Adrenal gland (tissue), 12 donors: ENCODE results near the gene LAYN. TPM values are rescaled to one million over a fixed set of nuclear protein-coding genes. Genes with fewer than 3 reads are reported as not detected.

Experiments used
- DNase-seq, 7 donors: peaks; one replicate each; pipeline ENCODE4 v3.0.0-alpha.2; 2019 to 2020
- H3K27ac ChIP-seq, 5 donors: fragments of 200-600 bp; sonication (generic) in 4 of 5; 1 replicate in 3 of 5; 2 replicates in 2 of 5; pipeline versions ENCODE4 v1.5.1 to v1.8.0; 2016 to 2020; ENCODE audit warnings: mild to moderate bottlenecking in 1 of 5
- H3K27me3 ChIP-seq: fragments of 200-600 bp; 2 replicates; pipeline ENCODE4 v1.8.0; 2021
- H3K36me3 ChIP-seq, 2 donors: fragments of 200-600 bp; replicated peaks in 1 of 2; 1 replicate in 1 of 2; 2 replicates in 1 of 2; pipeline versions ENCODE4 v1.5.1 to v1.8.0; 2018 to 2022
- H3K4me1 ChIP-seq, 2 donors: fragments of 200-600 bp; replicated peaks in 1 of 2; 1 replicate in 1 of 2; 2 replicates in 1 of 2; pipeline versions ENCODE4 v1.5.1 to v1.8.0; 2018 to 2021
- H3K4me3 ChIP-seq, 4 donors: fragments of 200-600 bp; sonication (generic) in 3 of 4; one replicate each; pipeline ENCODE4 v1.5.1; 2016 to 2018
- H3K9me3 ChIP-seq, 3 donors: fragments of 200-600 bp; sonication (generic) in 1 of 3; replicated peaks in 1 of 3; 1 replicate in 2 of 3; 2 replicates in 1 of 3; pipeline versions ENCODE4 v1.5.1 to v1.8.0; 2016 to 2021
- POLR2A ChIP-seq, 2 donors: fragments of 450-650 bp; IDR thresholded peaks; one replicate each; pipeline ENCODE4 v1.6.1; 2017; ENCODE audit warnings: antibody characterized with exemption in 2 of 2, mild to moderate bottlenecking in 2 of 2, moderate library complexity in 1 of 2
- WGBS, 4 donors: extraction: QIAGEN DNeasy Blood & Tissue Kit in 2 of 4; methylation state at CpG; one replicate each; pipeline versions ENCODE4 v1.1.5 to v1.1.7; 2013 to 2017; 5-methylcytosine and 5-hydroxymethylcytosine counted together
- intact Hi-C, 2 donors: fragments of 100-400 bp; cut with DNase I; formaldehyde crosslinking; loops; one replicate each; pipeline versions ENCODE4 v1.14.1 to v1.15.0; 2022 to 2023
- polyA plus RNA-seq, 3 donors: library from polyadenylated mRNA; stranded (reverse); fragments of 200-250 nt in 2 of 3; fragments of 350-450 nt in 1 of 3; fragmentation: Illumina TruSeq in 1 of 3; extraction: RNeasy Lipid Tissue Mini Kit (QIAGEN cat#74804) in 1 of 3; gene quantifications; one replicate each; pipeline ENCODE4 v1.2.3, GENCODE V29; 2013 to 2014
- total RNA-seq, 9 donors: library from RNA; depleted of rRNA in 4 of 9; stranded (reverse); fragments of >200 nt in 4 of 9; fragments of 120-200 nt in 1 of 9; fragmentation: NEBNext Ultra II Directional in 1 of 9; extraction: Animal tissue kit (Norgen Biotek cat#: 25700) in 1 of 9; gene quantifications; one replicate each; pipeline versions ENCODE4 v1.1.0 to v1.2.4, GENCODE V29; 2013 to 2023
- TF ChIP-seq, protein P1 (sequence below), 6 experiments: fragments of 450-650 bp in 4 of 6; fragments of 200-600 bp in 2 of 6; sonication (generic) in 1 of 6; IDR thresholded peaks; 1 replicate in 5 of 6; 2 replicates in 1 of 6; pipeline versions ENCODE4 v1.5.1 to v1.8.0; 2016 to 2021; ENCODE audit warnings: antibody characterized with exemption in 6 of 6, mild to moderate bottlenecking in 2 of 6, moderate library complexity in 1 of 6
- donor health status: healthy with polysubstance abuse.
- donor health status: Bipolar disorder and iron deficiency.
- donor health status: DM: yes; HTN: yes; CAD: no.
- donor health status: DM: no; HTN: no; CAD: no.
- donor health status: DM: no; HTN: no; CAD: no.
- donor health status: DM: yes; HTN: yes; CAD: no.

The LAYN gene
- total and polyA plus RNA-seq, 12 donors: 1.5 to 5.4 (median 2.2) TPM

DNA sequence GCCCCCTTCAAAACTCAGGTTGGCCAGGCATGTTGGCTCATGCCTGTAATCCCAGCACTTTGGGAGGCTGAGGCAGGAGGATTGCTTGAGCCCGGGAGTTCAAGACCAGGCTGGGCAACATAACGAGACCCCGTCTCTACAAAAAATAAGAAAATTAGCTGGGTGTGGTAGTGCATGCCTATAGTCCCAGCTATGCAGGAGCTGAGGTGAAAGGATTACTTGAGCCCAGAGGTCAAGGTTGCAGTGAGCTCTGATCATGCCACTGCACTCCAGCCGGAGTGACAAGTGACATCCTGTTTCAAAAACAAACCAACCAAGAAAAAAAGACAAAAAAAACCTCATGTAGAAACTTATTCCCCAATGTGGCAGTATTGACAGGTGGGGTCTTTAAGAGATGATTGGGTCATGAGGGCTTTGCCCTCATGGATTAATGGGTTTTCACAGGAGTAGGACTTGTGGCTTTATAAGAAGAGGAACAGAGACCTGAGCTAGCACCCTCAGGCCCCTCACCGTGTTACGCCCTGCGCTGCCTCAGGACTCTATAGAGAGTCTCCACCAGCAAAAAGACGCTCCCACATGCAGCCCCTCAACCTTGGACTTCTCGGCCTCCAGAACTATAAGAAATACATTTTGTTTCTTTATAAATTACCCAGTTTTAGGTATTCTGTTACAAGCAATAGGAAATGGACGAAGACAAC is 22.3 kb downstream of the LAYN start:
- TF ChIP-seq POLR2A (IDR thresholded peaks at IDR 0.05): no peak
- TF ChIP-seq, protein P1, sequence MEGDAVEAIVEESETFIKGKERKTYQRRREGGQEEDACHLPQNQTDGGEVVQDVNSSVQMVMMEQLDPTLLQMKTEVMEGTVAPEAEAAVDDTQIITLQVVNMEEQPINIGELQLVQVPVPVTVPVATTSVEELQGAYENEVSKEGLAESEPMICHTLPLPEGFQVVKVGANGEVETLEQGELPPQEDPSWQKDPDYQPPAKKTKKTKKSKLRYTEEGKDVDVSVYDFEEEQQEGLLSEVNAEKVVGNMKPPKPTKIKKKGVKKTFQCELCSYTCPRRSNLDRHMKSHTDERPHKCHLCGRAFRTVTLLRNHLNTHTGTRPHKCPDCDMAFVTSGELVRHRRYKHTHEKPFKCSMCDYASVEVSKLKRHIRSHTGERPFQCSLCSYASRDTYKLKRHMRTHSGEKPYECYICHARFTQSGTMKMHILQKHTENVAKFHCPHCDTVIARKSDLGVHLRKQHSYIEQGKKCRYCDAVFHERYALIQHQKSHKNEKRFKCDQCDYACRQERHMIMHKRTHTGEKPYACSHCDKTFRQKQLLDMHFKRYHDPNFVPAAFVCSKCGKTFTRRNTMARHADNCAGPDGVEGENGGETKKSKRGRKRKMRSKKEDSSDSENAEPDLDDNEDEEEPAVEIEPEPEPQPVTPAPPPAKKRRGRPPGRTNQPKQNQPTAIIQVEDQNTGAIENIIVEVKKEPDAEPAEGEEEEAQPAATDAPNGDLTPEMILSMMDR (IDR thresholded peaks at IDR 0.05): no peak
- intact Hi-C loops: loop anchor here in 1 of 2 donors (10.0 kb wide), 1 partner anchor 282 kb away; no protein-coding TSS in a partner anchor
- Histone ChIP-seq H3K36me3 (no peaks in the 10 kb centered on the region), H3K4me3 (no peak overlapping the region), H3K27me3 (no peaks in the 10 kb centered on the region), H3K4me1 (no peaks in the 10 kb centered on the region), H3K27ac (no peak overlapping the region), H3K9me3 (no peaks in the 10 kb centered on the region)
- DNase-seq: no peak
- 77 to 91% (median 86%) methylated on average over 10 of the region's 10 CpGs for WGBS, 4 donors

DNA sequence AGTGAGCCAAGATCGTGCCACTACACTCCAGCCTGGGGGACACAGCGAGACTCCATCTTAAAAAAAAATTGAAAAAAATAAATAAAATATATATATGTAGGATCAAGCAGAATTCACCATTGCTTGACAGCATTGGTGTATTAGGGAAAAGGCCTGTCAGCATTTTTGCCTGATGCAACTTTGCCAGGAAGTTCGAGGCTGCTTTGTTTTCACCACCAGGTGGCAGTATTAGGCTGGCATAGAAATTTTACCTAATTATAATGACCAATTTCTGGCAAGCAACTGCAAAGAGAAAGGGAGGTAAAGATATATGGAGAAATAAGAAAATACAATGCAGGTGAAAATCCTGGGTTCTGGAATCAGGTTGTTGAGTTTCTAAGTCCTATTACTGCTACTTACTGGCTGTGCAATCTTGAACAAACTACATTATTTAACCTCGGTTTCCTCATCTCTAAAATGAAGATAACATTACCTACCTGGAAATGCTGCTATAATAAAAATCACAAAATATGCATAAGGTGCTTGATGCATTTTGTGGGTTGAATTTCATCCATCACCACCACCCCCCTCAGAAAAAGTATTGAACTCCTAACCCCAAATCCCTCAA is 24.7 kb downstream of the LAYN start:
- intact Hi-C loops: loop anchor here in 1 of 2 donors (10.0 kb wide), 1 partner anchor 280 kb away; no protein-coding TSS in a partner anchor
- no peaks in the 10 kb centered on the region for H3K4me1 ChIP-seq

DNA sequence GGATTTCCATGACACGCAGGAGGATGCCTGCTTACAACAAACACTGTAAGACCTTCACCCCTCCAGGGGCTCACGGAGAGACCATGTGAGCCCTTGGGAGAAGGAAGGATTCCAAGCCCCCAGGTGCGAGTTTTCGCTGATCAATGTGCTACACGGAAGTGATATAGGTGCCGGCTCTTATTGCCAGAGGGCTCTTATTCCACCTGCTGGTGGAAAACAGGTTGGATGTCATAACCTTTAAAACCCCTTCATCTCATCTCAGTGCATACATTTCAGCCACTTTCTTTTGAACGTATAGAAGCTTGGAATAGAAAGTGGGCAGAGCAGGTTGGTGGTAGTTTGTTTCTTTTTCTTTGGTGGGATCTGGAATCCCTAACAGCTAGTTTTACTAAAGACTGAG is 25.8 kb downstream of the LAYN start:
- no peaks in the 10 kb centered on the region for H3K27me3 ChIP-seq

More for the DNA sequence above, 24.7 kb downstream of the LAYN start:
- peak; percentile 59 to 90 (median 65) for DNase-seq
- no peak overlapping the region for H3K27ac ChIP-seq
- H3K4me3 ChIP-seq: no peak overlapping the region
- H3K36me3 ChIP-seq: no peaks in the 10 kb centered on the region
- WGBS, 4 donors: 61 to 66% (median 63%) methylated on average over 4 of the region's 4 CpGs
- TF ChIP-seq, protein P1 (IDR thresholded peaks at IDR 0.05): peak; percentile 78 to 93 (median 82)
- no peak for TF ChIP-seq POLR2A (IDR thresholded peaks at IDR 0.05)
- H3K27me3 ChIP-seq: no peaks in the 10 kb centered on the region
- no peaks in the 10 kb centered on the region for H3K9me3 ChIP-seq

DNA sequence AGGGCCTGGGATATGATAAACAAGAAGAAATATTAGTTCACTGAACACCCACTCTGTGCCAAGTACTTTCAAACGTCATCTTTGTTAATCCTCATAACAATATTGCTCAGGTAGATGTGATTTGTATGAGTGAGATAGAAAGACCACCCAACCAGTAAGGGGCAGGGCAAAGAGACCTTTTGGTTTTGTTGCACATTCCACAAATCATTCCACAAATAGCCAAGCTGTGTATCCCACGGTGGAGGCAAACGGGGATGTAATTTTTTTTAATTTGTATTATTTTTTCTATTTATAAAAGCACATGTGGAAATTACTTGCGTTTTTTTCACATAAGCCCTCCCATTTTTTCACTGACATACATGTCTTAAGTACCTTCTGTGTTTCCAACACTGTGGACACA is 29.0 kb downstream of the LAYN start:
- no peaks in the 10 kb centered on the region for H3K9me3 ChIP-seq
- no peaks in the 10 kb centered on the region for H3K27me3 ChIP-seq
- no peak for TF ChIP-seq POLR2A (IDR thresholded peaks at IDR 0.05)
- TF ChIP-seq, protein P1 (IDR thresholded peaks at IDR 0.05): no peak
- 56 to 75% (median 60%) methylated on average over 4 of the region's 4 CpGs for WGBS, 4 donors
- no peaks in the 10 kb centered on the region for H3K36me3 ChIP-seq
- no peak for DNase-seq
- intact Hi-C loops: loop anchor here in 1 of 2 donors (10.0 kb wide), 1 partner anchor 275 kb away; no protein-coding TSS in a partner anchor
- no peak overlapping the region for H3K27ac ChIP-seq
- H3K4me1 ChIP-seq: peaks cover 0 to 3% of the 10 kb centered on the region in 2 donors
- H3K4me3 ChIP-seq: no peak overlapping the region

More for the DNA sequence above, 25.8 kb downstream of the LAYN start:
- intact Hi-C loops: loop anchor here in 1 of 2 donors (10.0 kb wide), 1 partner anchor 278 kb away; no protein-coding TSS in a partner anchor
- no peak for DNase-seq
- Histone ChIP-seq H3K4me1 (no peaks in the 10 kb centered on the region), H3K4me3 (no peak overlapping the region), H3K9me3 (no peaks in the 10 kb centered on the region), H3K27ac (no peak overlapping the region), H3K36me3 (no peaks in the 10 kb centered on the region)
- no peak for TF ChIP-seq POLR2A (IDR thresholded peaks at IDR 0.05)
- TF ChIP-seq, protein P1 (IDR thresholded peaks at IDR 0.05): no peak
- WGBS, 4 donors: 72 to 79% (median 77%) methylated on average over 7 of the region's 7 CpGs
